Activated naive CD4-positive, alpha-beta T cell treated with anti-CD3 and anti-CD28 coated beads, Interleukin-2, amount 50 U/mL, for 72 hours (primary cell): ENCODE measurements around the gene LRRC27. TPM values are rescaled to one million over a fixed set of nuclear protein-coding genes. Genes with fewer than 3 reads are reported as not detected.

Source experiments
- ATAC-seq, 2 donors: fragments of 150-1000 bp; cut with Tn5 transposase; 2 replicates each; pipeline ENCODE4 v1.10.0; 2021; ENCODE audit warnings: mild to moderate bottlenecking in 2 of 2, moderate library complexity in 2 of 2
- DNase-seq, 2 donors: peaks; one replicate each; pipeline ENCODE4 v3.0.0; 2021 to 2022; ENCODE audit warnings: low spot score in 2 of 2
- H3K27ac Mint-ChIP-seq, 2 donors: one replicate each; pipeline ENCODE4 v1.8.0; 2022; ENCODE audit warnings: mild to moderate bottlenecking in 2 of 2, mixed read lengths in 2 of 2
- H3K36me3 Mint-ChIP-seq, 2 donors: one replicate each; pipeline ENCODE4 v1.8.0; 2022; ENCODE audit warnings: mixed read lengths in 2 of 2
- H3K9me3 Mint-ChIP-seq, 2 donors: one replicate each; pipeline ENCODE4 v1.8.0; 2022; ENCODE audit warnings: mixed read lengths in 2 of 2
- total RNA-seq, 2 donors: library from RNA; stranded (reverse); gene quantifications; one replicate each; pipeline ENCODE4 v1.2.3, GENCODE V29; 2022

Gene LRRC27
- total RNA-seq, 2 donors from 2014 or later = 4.1 to 7.2 TPM

DNA sequence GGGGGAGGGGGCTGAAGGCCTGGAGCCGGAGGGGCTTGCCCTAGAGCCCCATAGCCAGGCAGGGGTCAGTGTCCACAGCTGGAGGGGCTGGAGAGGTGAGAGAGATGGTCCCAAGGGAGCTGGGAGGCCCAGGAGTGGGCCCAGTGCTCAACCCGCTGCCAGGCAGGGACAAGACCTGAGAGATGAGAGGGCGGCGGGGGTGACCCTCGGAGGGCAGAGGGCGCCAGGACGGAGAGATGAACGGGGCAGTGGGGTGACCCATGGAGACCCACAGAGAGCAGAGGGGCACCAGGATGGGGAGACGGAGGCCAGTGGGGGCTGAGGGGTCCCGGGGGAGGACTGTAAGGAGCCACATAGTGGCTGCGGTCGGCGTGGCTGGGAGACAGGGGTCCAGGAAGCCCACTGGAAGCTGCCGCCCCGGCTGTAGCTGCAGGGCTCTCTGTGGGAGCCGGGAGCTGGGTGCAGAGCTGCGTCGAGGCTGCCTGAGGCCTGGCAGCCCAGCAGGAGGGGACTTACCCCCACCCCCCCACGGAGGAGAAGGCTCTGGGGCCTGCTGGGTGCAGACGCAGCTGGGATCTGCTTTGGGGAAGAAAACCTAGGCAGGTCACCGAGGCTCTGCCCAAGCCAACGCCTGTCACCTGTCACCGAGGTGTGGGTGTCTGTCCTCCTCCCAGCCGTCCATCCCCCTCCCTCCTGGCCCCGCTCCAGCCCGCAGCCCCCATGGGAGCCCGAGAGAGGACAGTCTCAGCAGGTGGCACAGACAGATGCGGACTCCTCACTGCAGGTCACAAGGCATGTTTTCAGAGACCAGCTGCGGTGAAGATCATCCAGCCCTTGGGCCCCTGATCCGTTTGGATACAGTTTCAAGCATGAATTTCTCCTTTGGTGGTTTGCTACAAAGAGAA is 90.1 kb downstream of the LRRC27 start:
- Mint-ChIP-seq H3K27ac (peak overlapping the region; percentile 78 to 86), H3K9me3 (no peaks in the 10 kb centered on the region), H3K36me3 (no peaks in the 10 kb centered on the region)
- DNase-seq = no peak
- ATAC-seq = no peak

DNA sequence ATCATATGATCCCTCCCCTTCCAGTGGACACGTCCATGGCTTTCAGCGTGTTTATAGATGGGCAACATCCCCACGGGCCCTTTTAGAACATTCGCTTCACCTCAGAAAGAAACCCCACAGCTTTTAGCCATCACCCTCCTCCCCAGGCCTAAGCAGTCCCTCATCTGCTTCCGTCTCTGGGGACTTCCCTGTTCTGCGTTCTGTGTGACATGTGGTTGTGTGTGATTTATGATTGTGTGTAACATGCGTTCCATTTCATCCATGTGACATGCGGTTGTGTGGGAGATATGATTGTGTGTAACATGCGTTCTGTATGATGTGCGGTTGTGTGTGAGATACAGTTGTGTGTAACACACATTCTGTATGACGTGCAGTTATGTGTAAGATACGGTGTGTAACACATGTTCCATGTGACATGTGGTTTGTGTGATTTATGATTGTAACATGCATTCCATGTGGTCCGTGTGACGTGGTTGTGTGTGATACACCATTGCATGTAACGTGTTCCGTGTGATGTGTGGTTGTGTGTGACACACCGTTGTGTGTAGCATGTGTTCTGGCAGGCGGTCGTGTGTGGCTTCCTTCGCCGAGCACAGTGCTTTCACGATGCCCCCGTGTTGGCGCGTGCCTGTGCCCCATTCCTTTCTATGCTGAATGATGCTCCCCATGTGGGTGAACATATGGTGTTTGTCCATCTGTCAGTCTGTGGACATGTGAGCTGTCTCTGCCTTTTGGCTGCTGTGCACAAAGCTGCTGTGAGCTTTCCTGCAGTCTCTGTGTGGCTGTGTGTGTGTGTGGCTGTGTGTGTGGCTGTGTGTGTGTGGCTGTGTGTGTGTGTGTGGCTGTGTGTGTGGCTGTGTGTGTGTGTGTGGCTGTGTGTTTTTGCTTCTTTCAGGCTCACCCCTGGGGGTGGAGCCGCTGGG is 91.2 kb downstream of the LRRC27 start:
- Mint-ChIP-seq H3K27ac (peak overlapping the region in 1 of 2 donors; percentile 86), H3K36me3 (no peaks in the 10 kb centered on the region), H3K9me3 (no peaks in the 10 kb centered on the region)
- DNase-seq = no peak
- peak in 1 of 2 donors; percentile 55 for ATAC-seq

DNA sequence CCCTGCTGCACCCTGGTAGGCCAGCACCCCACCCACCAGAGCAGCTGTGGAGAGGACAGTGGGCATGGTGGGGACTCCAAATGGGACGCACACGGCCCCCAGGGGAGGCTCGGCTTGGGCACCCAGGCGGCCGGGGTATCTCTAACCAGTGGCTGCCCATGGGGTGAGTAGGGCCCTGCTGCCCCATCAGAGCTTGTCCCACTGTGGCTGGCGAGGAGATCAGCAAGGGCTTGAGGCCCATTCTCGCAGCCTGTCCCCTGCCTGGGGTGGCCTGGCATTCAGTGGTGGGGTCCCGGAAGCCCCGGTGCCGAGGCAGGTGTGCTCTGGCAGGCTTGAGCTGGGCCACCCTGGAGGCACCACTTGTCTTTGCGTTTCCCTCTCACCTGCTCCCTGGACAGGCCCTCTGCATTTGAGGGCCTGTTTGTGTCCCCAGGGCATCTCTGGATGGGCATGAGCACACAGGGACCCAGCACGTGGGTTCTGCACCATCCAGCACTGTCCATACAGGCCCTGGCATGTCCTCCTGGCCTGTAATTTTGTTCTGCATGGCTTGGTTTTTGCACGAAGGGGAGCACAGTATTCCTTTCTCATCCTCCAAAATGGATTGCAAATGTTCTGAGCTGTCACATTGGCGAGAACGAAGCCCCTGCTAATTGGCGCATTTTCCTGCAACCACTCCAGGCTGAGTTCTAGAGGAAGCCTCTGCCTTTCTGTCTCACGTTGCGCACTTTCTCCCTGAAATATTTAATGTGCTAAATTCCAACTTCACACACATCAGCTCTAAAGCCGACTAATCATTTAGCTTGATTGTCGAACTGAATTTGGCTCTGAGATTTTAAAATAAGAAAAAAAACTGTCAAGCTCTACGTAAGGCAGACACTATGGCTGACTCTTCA is 92.2 kb downstream of the LRRC27 start:
- H3K36me3 Mint-ChIP-seq = no peaks in the 10 kb centered on the region
- no peak for DNase-seq
- H3K9me3 Mint-ChIP-seq = no peaks in the 10 kb centered on the region
- ATAC-seq = no peak
- H3K27ac Mint-ChIP-seq = no peak overlapping the region

DNA sequence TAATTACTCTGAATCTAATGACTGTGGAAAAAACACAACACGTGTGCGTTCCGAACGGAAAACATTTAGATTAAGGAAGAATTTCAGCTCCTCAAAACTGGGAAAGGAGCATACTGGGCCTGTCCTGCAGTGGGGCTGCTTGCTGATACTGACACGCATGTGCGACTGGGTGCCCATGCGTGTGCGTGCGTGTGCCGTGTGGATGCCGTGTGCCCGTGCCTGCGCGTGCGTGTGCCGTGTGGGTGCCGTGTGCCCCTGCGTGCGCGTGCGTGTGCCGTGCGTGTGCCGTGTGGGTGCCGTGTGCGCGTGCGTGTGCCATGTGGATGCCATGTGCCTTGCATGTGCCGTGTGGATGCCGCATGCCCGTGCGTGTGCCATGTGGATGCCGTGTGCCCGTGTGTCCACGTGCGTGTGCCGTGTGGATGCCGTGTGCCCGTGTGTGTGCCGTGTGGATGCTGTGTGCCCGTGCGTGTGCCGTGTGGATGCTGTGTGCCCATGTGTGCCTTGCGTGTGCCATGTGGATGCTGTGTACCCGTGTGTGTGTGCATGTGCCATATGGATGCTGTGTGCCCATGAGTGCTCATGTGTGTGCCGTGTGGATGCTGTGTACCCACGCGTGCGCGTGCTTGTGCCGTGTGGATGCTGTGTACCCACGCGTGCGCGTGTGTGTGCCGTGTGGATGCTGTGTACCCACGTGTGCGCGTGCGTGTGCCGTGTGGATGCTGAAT is 93.2 kb downstream of the LRRC27 start:
- H3K9me3 Mint-ChIP-seq = no peaks in the 10 kb centered on the region
- DNase-seq (no peak), ATAC-seq (no peak)
- H3K36me3 Mint-ChIP-seq = no peaks in the 10 kb centered on the region
- no peak overlapping the region for H3K27ac Mint-ChIP-seq

DNA sequence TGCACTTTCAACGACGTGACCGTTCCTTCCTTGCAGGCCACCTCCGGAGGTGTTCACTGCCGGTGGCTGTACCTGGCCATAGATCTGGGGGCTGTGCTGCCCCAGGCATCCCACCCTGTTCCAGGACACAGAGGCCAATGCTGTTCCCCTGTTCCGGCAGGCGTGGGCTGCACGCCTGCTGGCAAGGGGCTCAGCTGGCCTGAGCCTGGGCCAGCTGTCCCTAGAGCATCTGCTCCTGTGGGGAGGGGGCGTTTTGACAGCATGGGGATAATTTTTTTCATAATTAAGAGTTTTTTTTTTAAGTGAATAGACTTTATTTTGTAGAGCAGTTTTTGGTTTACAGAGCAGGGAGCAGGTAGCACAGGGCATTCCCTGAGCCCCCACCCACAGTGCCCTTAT is 93.8 kb downstream of the LRRC27 start:
- ATAC-seq (no peak), DNase-seq (no peak)
- H3K9me3 Mint-ChIP-seq = no peaks in the 10 kb centered on the region
- no peaks in the 10 kb centered on the region for H3K36me3 Mint-ChIP-seq
- no peak overlapping the region for H3K27ac Mint-ChIP-seq

DNA sequence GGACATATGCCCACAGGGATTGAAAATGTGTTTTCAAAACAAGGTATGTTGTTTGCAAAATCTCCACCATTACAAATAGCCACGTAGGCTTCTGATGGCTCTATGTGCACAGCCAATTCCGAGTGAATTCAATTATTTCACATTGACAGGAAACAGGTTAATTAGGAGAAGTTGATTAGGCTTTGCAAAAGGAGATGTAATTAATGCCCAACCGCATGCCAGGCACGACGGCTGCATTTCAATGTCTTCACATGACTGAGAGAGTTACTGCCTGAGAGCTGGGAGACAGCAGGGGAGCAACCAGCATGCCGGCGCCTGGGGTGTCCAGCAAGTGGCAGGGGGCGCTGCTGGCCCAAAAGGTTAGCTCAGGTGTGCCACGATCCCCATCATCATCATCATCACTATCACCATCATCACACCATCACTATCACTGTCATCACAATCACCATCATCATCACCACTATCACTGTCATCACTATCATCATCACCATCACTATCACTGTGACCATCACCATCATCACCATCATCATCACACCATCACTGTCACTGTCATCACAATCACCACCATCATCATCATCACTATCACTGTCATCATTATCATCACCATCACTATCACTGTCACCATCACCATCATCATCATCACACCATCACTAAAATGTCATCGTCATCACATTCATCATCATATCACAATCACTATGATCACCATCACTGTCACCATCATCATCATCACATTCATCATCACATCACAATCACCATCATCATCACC is 95.2 kb downstream of the LRRC27 start:
- H3K36me3 Mint-ChIP-seq = no peaks in the 10 kb centered on the region
- H3K9me3 Mint-ChIP-seq = no peaks in the 10 kb centered on the region
- peak in 1 of 2 donors; percentile 9 for ATAC-seq
- H3K27ac Mint-ChIP-seq = no peak overlapping the region
- no peak for DNase-seq

DNA sequence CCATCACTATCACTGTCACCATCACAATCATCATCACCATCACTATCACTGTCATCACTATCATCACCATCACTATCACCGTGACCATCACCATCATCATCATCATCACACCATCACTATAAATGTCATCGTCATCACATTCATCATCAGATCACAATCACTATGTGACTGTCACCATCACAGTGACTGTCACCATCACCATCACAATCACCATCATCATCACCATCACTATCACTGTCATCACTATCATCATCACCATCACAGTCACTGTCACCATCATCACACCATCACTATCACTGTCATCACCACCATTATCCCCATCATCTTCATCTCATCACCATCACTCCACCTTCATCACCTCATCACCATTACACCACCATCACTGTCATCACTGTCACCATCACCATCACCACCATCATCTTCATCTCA is 96.0 kb downstream of the LRRC27 start:
- H3K36me3 Mint-ChIP-seq = no peaks in the 10 kb centered on the region
- no peak overlapping the region for H3K27ac Mint-ChIP-seq
- ATAC-seq (peak in 1 of 2 donors; percentile 65), DNase-seq (no peak)
- no peaks in the 10 kb centered on the region for H3K9me3 Mint-ChIP-seq

DNA sequence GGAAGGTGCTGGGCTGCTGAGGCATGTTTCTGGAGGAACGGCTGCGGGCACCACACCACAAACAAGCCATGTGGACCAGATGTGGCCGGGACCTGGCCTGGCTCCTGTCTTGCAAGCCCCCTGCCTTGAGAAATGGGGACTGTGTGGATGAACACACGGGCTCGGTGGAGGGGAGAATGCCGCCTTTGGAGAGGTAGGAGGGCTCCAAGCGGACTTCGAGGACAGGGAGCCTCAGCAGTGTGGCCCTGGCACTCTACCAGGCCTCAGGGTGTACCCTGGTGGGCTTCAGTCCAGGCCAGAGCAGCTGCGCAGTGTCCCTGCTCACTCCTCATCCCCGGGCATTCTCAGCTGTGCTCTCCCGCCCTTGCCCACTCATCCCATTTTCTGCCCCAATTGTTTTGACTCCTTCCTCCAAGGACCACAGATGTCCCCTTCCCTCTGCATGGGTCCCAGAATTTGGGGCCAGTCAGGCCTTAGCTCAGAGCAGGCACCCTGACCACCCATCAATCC is 96.5 kb downstream of the LRRC27 start:
- ATAC-seq = no peak
- DNase-seq = no peak
- no peak overlapping the region for H3K27ac Mint-ChIP-seq
- no peaks in the 10 kb centered on the region for H3K36me3 Mint-ChIP-seq
- H3K9me3 Mint-ChIP-seq = no peaks in the 10 kb centered on the region

Other genes with a start within 250 kb of the LRRC27 start
- 10 to 100 TPM in 1 of 2 donors, 1 to 10 TPM in 1; 2.8 to 65.2 TPM for gene DPYSL4, start 145.2 kb upstream of the LRRC27 start, total RNA-seq
- 10 to 100 TPM; 14.5 to 25.5 TPM for gene STK32C, start 24.2 kb upstream of the LRRC27 start, total RNA-seq
- gene PWWP2B, start 65.0 kb downstream of the LRRC27 start, total RNA-seq = 1 to 10 TPM in 1 of 2 donors, under 1 TPM in 1; 0.64 to 4.3 TPM
- gene INPP5A, start 205.6 kb downstream of the LRRC27 start, total RNA-seq = 10 to 100 TPM; 10.5 to 14.0 TPM